MCF 10A (cell line): ENCODE results near the gene SS18L1. TPM values are rescaled to one million over a fixed set of nuclear protein-coding genes. Genes with fewer than 3 reads are reported as not detected.

ENCODE experiments used
- BruUV-seq: library from RNA; stranded (reverse); fragments of 400-500 nt; replicated peaks from 2 replicates; lab custom pipeline; 2021; lab: Mats Ljungman, UMichigan
- CTCF ChIA-PET: fragments of 300-600 bp; sonication (Branson Sonifier 250); formaldehyde crosslinking; extraction: SDS; loops from one replicate; lab custom pipeline; 2021; ENCODE audit warnings: antibody characterized with exemption, inconsistent platforms; lab: Yijun Ruan, JAX
- POLR2A ChIA-PET: fragments of 300-600, 350-650 bp; sonication (Branson Sonifier 250); formaldehyde crosslinking; extraction: SDS; loops from one replicate; lab custom pipeline; 2020; ENCODE audit warnings: antibody characterized with exemption, inconsistent platforms; lab: Yijun Ruan, JAX
- DNase-seq: peaks from one replicate; pipeline ENCODE4 v3.0.0-alpha.2; 2018; ENCODE audit not compliant: unreplicated experiment
- H3K27ac Mint-ChIP-seq: one replicate; pipeline ENCODE4 v1.8.0; 2022; ENCODE audit warnings: mild to moderate bottlenecking, low read depth, mixed read lengths; ENCODE audit not compliant: unreplicated experiment
- H3K27me3 Mint-ChIP-seq: one replicate; pipeline ENCODE4 v1.8.0; 2022; ENCODE audit warnings: mixed read lengths; ENCODE audit not compliant: insufficient read depth, unreplicated experiment
- H3K36me3 Mint-ChIP-seq: one replicate; pipeline ENCODE4 v1.8.0; 2022; ENCODE audit warnings: mild to moderate bottlenecking, moderate library complexity, mixed read lengths; ENCODE audit not compliant: insufficient read depth, unreplicated experiment
- H3K4me1 Mint-ChIP-seq: one replicate; pipeline ENCODE4 v1.8.0; 2022; ENCODE audit warnings: mixed read lengths; ENCODE audit not compliant: insufficient read depth, unreplicated experiment
- H3K4me3 Mint-ChIP-seq: one replicate; pipeline ENCODE4 v1.8.0; 2022; ENCODE audit warnings: mild to moderate bottlenecking, moderate library complexity, mixed read lengths; ENCODE audit not compliant: unreplicated experiment
- H3K9me3 Mint-ChIP-seq: one replicate; pipeline ENCODE4 v1.8.0; 2022; ENCODE audit warnings: mixed read lengths; ENCODE audit not compliant: unreplicated experiment
- CTCF ChIP-seq: fragments of 200-600 bp; IDR thresholded peaks from one replicate; pipeline ENCODE4 v1.8.0; 2022; ENCODE audit warnings: antibody characterized with exemption, mild to moderate bottlenecking; ENCODE audit not compliant: unreplicated experiment
- intact Hi-C: fragments of 100-400 bp; cut with micrococcal nuclease; formaldehyde crosslinking; loops from 2 replicates; pipeline ENCODE4 v1.14.1; 2022
- total RNA-seq: library from RNA; stranded (reverse); gene quantifications from 2 replicates; pipeline ENCODE4 v1.2.3, GENCODE V29; 2022

The SS18L1 gene
- total RNA-seq, 1 experiment from 2014 or later = 16.1 TPM

GRCh38 chr20:62155428-62156253, 12.1 kb downstream of the SS18L1 start:
- Mint-ChIP-seq H3K36me3 (peaks cover 33% of the 10 kb centered on the region), H3K27ac (peak overlapping the region; percentile 79), H3K27me3 (no peaks in the 10 kb centered on the region), H3K9me3 (no peaks in the 10 kb centered on the region), H3K4me3 (peak overlapping the region; percentile 24), H3K4me1 (peaks cover 27% of the 10 kb centered on the region)
- peak; percentile 4 for TF ChIP-seq CTCF
- DNase-seq = peak; percentile 88
- ChIA-PET CTCF (interaction anchor here (0.5 to 1.0 kb wide), 3 partner anchors 20 to 149 kb away, joined by 3 to 5 read pairs (median 3); no protein-coding TSS in a partner anchor), POLR2A (interaction anchor here (0.8 to 1.8 kb wide), 5 partner anchors 11 to 34 kb away, joined by 3 to 8 read pairs (median 4); partner anchors contain the start of genes LSM14B and PSMA7)
- intact Hi-C loops = no loop called here
- no TSS peak for BruUV-seq

DNA sequence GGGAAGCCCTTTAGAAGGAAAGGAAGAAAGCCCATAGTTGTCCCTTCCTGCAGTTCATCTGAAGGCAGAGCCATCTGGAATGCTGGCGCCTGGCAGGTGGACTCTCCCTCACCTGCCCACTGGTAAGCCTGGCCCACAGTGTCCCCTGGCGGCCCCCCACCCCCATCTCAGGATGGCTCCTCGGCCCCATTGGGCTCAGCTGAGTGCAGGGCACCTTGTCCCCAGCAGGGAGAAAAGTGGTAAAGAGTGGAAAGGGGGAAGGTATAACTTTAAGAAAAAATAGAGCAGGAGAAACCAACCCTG, 12.6 kb downstream of the SS18L1 start:
- POLR2A ChIA-PET = interaction anchor here (0.9 to 1.8 kb wide), 3 partner anchors 12 to 34 kb away, joined by 3 to 8 read pairs (median 4); partner anchors contain the start of genes LSM14B and PSMA7
- no peaks in the 10 kb centered on the region for H3K27me3 Mint-ChIP-seq
- no peaks in the 10 kb centered on the region for H3K9me3 Mint-ChIP-seq
- H3K36me3 Mint-ChIP-seq = peaks cover 33% of the 10 kb centered on the region
- no peak overlapping the region for H3K4me3 Mint-ChIP-seq
- intact Hi-C loops = no loop called here
- no peak for TF ChIP-seq CTCF
- H3K4me1 Mint-ChIP-seq = peaks cover 32% of the 10 kb centered on the region
- CTCF ChIA-PET = interaction anchor here (0.6 to 1.0 kb wide), 3 partner anchors 20 to 145 kb away, joined by 3 to 5 read pairs (median 4); no protein-coding TSS in a partner anchor
- peak overlapping the region; percentile 79 for H3K27ac Mint-ChIP-seq
- DNase-seq = no peak
- BruUV-seq = no TSS peak

DNA sequence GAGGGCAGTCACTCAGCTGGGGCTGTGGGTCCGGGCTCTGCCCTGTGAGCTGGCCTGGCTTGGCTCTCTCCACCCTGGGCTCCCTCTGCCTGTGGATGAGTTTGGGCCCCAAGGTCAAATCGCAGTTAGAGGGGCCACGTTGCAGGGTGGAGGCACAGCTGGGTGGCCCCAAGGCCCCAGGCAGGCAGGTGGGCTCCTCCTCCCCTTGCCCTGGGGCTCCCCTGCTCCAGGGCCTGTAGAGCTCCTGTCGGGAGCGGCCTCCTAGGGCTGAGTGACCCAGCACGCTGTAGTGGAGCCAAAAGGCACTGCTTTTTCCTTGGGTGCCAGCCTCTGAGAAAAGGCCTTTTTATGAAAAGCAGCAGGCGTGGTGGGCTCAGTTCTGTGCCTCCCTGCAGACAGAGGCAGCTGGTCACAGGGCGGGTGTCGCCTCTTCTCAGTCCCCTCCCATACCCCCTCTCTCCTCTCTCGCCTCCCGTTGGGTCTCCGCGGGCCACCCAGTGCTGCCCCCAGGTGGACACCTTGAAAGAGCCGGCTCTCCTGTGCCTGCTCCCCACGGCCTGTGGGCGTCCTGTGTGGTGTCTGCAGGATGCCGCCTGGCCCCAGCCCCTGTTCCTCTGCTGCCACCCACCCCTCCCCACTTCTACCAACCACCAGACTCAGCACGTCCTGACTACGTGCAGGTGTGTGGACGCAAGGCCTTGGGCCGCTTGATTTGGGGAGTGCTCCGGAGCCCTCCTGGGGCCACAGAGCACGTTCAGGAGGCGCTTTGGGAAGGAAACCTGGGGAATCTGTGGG, 13.2 kb downstream of the SS18L1 start:
- Mint-ChIP-seq H3K4me3 (no peak overlapping the region), H3K27ac (no peak overlapping the region), H3K36me3 (peaks cover 33% of the 10 kb centered on the region), H3K27me3 (no peaks in the 10 kb centered on the region), H3K4me1 (peaks cover 36% of the 10 kb centered on the region), H3K9me3 (no peaks in the 10 kb centered on the region)
- intact Hi-C loops = no loop called here
- TF ChIP-seq CTCF = peak; percentile 49
- ChIA-PET POLR2A (interaction anchor here (1.2 to 1.8 kb wide), 2 partner anchors 12 to 35 kb away, joined by 4 to 8 read pairs; partner anchors contain the start of gene LSM14B), CTCF (interaction anchor here (0.6 to 1.0 kb wide), 3 partner anchors 21 to 146 kb away, joined by 3 to 5 read pairs (median 4); no protein-coding TSS in a partner anchor)
- DNase-seq = peak; percentile 43
- BruUV-seq = no TSS peak
